H9 (cell line): ENCODE results near the gene ANXA3. TPM values are rescaled to one million over a fixed set of nuclear protein-coding genes. Genes with fewer than 3 reads are reported as not detected.
"Not testable (repeated sequence)": the region's sequence is repeated elsewhere in the genome, so short reads cannot be mapped to it uniquely, and the experiment has no call there.

Experiments used
- DNase-seq: peaks from one replicate; pipeline ENCODE4 v3.0.0-alpha.2; 2017
- H2AFZ ChIP-seq: one replicate; pipeline ENCODE4 v1.6.1; 2013; ENCODE audit warnings: mild to moderate bottlenecking, low read length, control low read depth, moderate library complexity
- H2AK5ac ChIP-seq: 2 replicates; pipeline ENCODE4 v1.6.1; 2013; ENCODE audit warnings: low read length, control low read depth, mixed read lengths; ENCODE audit not compliant: insufficient read length
- H2BK120ac ChIP-seq: one replicate; pipeline ENCODE4 v1.6.1; 2013; ENCODE audit warnings: low read depth, mild to moderate bottlenecking, low read length, control low read depth, inconsistent platforms; ENCODE audit not compliant: poor library complexity, severe bottlenecking
- H2BK12ac ChIP-seq: 2 replicates; pipeline ENCODE4 v1.6.1; 2013; ENCODE audit warnings: low read length, control low read depth, mixed read lengths, low read depth; ENCODE audit not compliant: insufficient read length
- H2BK15ac ChIP-seq: 2 replicates; pipeline ENCODE4 v1.6.1; 2013; ENCODE audit warnings: low read depth, low read length, control low read depth
- H2BK20ac ChIP-seq: one replicate; pipeline ENCODE4 v1.6.1; 2013; ENCODE audit warnings: low read depth, mild to moderate bottlenecking, low read length, control low read depth, inconsistent platforms; ENCODE audit not compliant: poor library complexity, severe bottlenecking
- H2BK5ac ChIP-seq: 2 replicates; pipeline ENCODE4 v1.6.1; 2013; ENCODE audit warnings: low read length, control low read depth, mixed read lengths; ENCODE audit not compliant: insufficient read length
- H3K14ac ChIP-seq: 2 replicates; pipeline ENCODE4 v1.6.1; 2013; ENCODE audit warnings: low read length, control low read depth; ENCODE audit not compliant: insufficient read depth
- H3K18ac ChIP-seq: 2 replicates; pipeline ENCODE4 v1.6.1; 2013; ENCODE audit warnings: low read depth, mild to moderate bottlenecking, mixed read lengths, low read length, control low read depth; ENCODE audit not compliant: insufficient read length
- H3K23ac ChIP-seq: 2 replicates; pipeline ENCODE4 v1.6.1; 2013; ENCODE audit warnings: low read length, control low read depth, mixed read lengths, low read depth; ENCODE audit not compliant: insufficient read length
- H3K23me2 ChIP-seq: 2 replicates; pipeline ENCODE4 v1.6.1; 2013; ENCODE audit warnings: low read depth, mild to moderate bottlenecking, mixed read lengths, low read length, control low read depth; ENCODE audit not compliant: insufficient read length, poor library complexity, severe bottlenecking
- H3K27ac ChIP-seq: 2 replicates; pipeline ENCODE4 v1.5.1; 2013; ENCODE audit warnings: low read length, control low read depth, mixed read lengths, low read depth; ENCODE audit not compliant: insufficient read length
- H3K27me3 ChIP-seq: 2 replicates; pipeline ENCODE4 v1.6.1; 2013; ENCODE audit warnings: low read length, control low read depth, inconsistent platforms; ENCODE audit not compliant: insufficient read depth
- H3K4ac ChIP-seq: 2 replicates; pipeline ENCODE4 v1.6.1; 2013; ENCODE audit warnings: low read depth, mild to moderate bottlenecking, control low read depth, inconsistent platforms, low read length, moderate library complexity
- H3K4me1 ChIP-seq: 2 replicates; pipeline ENCODE4 v1.6.1; 2013; ENCODE audit warnings: low read length, control low read depth, inconsistent platforms; ENCODE audit not compliant: insufficient read depth
- H3K4me2 ChIP-seq: 2 replicates; pipeline ENCODE4 v1.6.1; 2013; ENCODE audit warnings: low read length, control low read depth, mixed read lengths; ENCODE audit not compliant: insufficient read length, insufficient read depth
- H3K56ac ChIP-seq: 2 replicates; pipeline ENCODE4 v1.6.1; 2013; ENCODE audit warnings: low read depth, mild to moderate bottlenecking, mixed read lengths, low read length, control low read depth; ENCODE audit not compliant: insufficient read length
- H3K79me1 ChIP-seq: 2 replicates; pipeline ENCODE4 v1.6.1; 2013; ENCODE audit warnings: low read depth, mild to moderate bottlenecking, moderate library complexity, low read length, control low read depth, inconsistent platforms; ENCODE audit not compliant: insufficient read depth, poor library complexity, severe bottlenecking
- H3K79me2 ChIP-seq: 2 replicates; pipeline ENCODE4 v1.6.1; 2013; ENCODE audit warnings: low read length, control low read depth, inconsistent platforms; ENCODE audit not compliant: insufficient read depth
- H3K9ac ChIP-seq: 2 replicates; pipeline ENCODE4 v1.6.1; 2013; ENCODE audit warnings: low read length, control low read depth, mixed read lengths; ENCODE audit not compliant: insufficient read length; ENCODE audit errors: extremely low read depth
- H3K9me3 ChIP-seq: one replicate; pipeline ENCODE4 v1.6.1; 2013; ENCODE audit warnings: low read depth, low read length, inconsistent platforms; ENCODE audit not compliant: control insufficient read depth
- H3T11ph ChIP-seq: one replicate; pipeline ENCODE4 v1.6.1; 2013; ENCODE audit warnings: mild to moderate bottlenecking, low read length, control low read depth, inconsistent platforms
- H4K20me1 ChIP-seq: one replicate; pipeline ENCODE4 v1.6.1; 2013; ENCODE audit not compliant: control insufficient read depth, insufficient read length, insufficient read depth
- H4K5ac ChIP-seq: 2 replicates; pipeline ENCODE4 v1.6.1; 2013; ENCODE audit warnings: low read depth, mild to moderate bottlenecking, mixed read lengths, low read length, control low read depth; ENCODE audit not compliant: insufficient read length
- H4K8ac ChIP-seq: replicated peaks from 2 replicates; pipeline ENCODE4 v1.6.1; 2013; ENCODE audit warnings: low read length, control low read depth, mixed read lengths, low read depth; ENCODE audit not compliant: insufficient read length
- H4K91ac ChIP-seq: 2 replicates; pipeline ENCODE4 v1.6.1; 2013; ENCODE audit warnings: low read depth, mild to moderate bottlenecking, moderate library complexity, mixed read lengths, low read length, control low read depth; ENCODE audit not compliant: insufficient read length
- H3K27ac Mint-ChIP-seq, 3 experiments: 2 replicates in 2 of 3; 3 replicates in 1 of 3; pipeline ENCODE4 v1.8.0; 2020 to 2021; ENCODE audit warnings: mixed read lengths in 3 of 3, mild to moderate bottlenecking in 1 of 3, moderate library complexity in 1 of 3
- H3K27me3 Mint-ChIP-seq: 2 replicates; pipeline ENCODE4 v1.8.0; 2021; ENCODE audit warnings: low read depth, mild to moderate bottlenecking, moderate library complexity, mixed read lengths
- H3K36me3 Mint-ChIP-seq, 3 experiments: 2 replicates in 2 of 3; 3 replicates in 1 of 3; pipeline ENCODE4 v1.8.0; 2020 to 2021; ENCODE audit warnings: low read depth in 3 of 3, mixed read lengths in 3 of 3; ENCODE audit not compliant: insufficient read depth in 1 of 3
- H3K4me1 Mint-ChIP-seq, 2 experiments: 2 replicates each; pipeline ENCODE4 v1.8.0; 2020; ENCODE audit warnings: mixed read lengths in 2 of 2
- H3K4me3 Mint-ChIP-seq, 2 experiments: 2 replicates in 1 of 2; 3 replicates in 1 of 2; pipeline ENCODE4 v1.8.0; 2020 to 2021; ENCODE audit warnings: mild to moderate bottlenecking in 2 of 2, mixed read lengths in 2 of 2, moderate library complexity in 1 of 2
- H3K9me3 Mint-ChIP-seq, 2 experiments: 2 replicates in 1 of 2; 3 replicates in 1 of 2; pipeline ENCODE4 v1.8.0; 2020; ENCODE audit warnings: mild to moderate bottlenecking in 2 of 2, mixed read lengths in 2 of 2, moderate library complexity in 1 of 2
- CTCF ChIP-seq: fragments of 200-600 bp; sonication (generic); conservative IDR thresholded peaks from 3 replicates; pipeline ENCODE4 v1.8.0; 2021; ENCODE audit warnings: antibody characterized with exemption, mild to moderate bottlenecking
- WGBS: extraction: QIAGEN DNeasy Blood & Tissue Kit; methylation state at CpG from one replicate; pipeline ENCODE4 v1.1.7; 2013; ENCODE audit warnings: missing lambda C conversion rate, low lambda C conversion rate, mixed read lengths; ENCODE audit not compliant: insufficient read length; ENCODE audit errors: extremely low coverage; 5-methylcytosine and 5-hydroxymethylcytosine counted together
- long read RNA-seq: library from polyadenylated mRNA; unstranded; transcript quantifications from one replicate; pipeline ENCODE4 v2.0.0, GENCODE V29; 2020
- total RNA-seq: library from RNA; stranded (reverse); gene quantifications from 2 replicates; pipeline ENCODE4 v1.2.1, GENCODE V29; 2021

The ANXA3 gene
- 20.6 and 21.6 TPM in 2 replicates for total RNA-seq
- long read RNA-seq, transcript ANXA3-201 (13 exons, 1,657 nt) = major isoform, 177 of 208 reads
- long read RNA-seq, partial matches to known transcripts = 1 of 208 reads
- long read RNA-seq, other reads (novel, unspliced or antisense) = 29 of 208 reads

- no peaks in the 10 kb centered on the region for H3K79me1 ChIP-seq
- no peak within 1 kb of the TSS for H4K8ac ChIP-seq
- Mint-ChIP-seq H3K27ac (peak within 1 kb of the TSS in 2 of 3 experiments; percentile 12 to 87; a peak in 3 of 7 replicates), H3K9me3 (peaks cover 6 to 9% of the 10 kb centered on the region in 2 experiments; a peak in 3 of 5 replicates), H3K4me1 (peaks cover 30 to 37% of the 10 kb centered on the region in 2 experiments), H3K4me3 (peak within 1 kb of the TSS; percentile 63 to 85), H3K36me3 (peaks cover 0 to 15% (median 15%) of the 10 kb centered on the region in 3 experiments; a peak in 5 of 7 replicates), H3K27me3 (peaks cover 34% of the 10 kb centered on the region)
- no peak for TF ChIP-seq CTCF
- H3K9ac ChIP-seq = peak within 1 kb of the TSS; percentile 85
- no CpG with 5 or more reads among the region's 65 CpGs for WGBS
- H4K91ac ChIP-seq = peak within 1 kb of the TSS; percentile 76
- H2BK12ac ChIP-seq = peak within 1 kb of the TSS; percentile 16
- no peak within 1 kb of the TSS for H3K23ac ChIP-seq
- no peak within 1 kb of the TSS for H2AFZ ChIP-seq
- no peak within 1 kb of the TSS for H2AK5ac ChIP-seq
- H3K4me2 ChIP-seq = peak within 1 kb of the TSS; percentile 92
- H3K27ac ChIP-seq = peak within 1 kb of the TSS; percentile 10
- peak within 1 kb of the TSS; percentile 95 for H2BK120ac ChIP-seq
- H4K20me1 ChIP-seq = no peaks in the 10 kb centered on the region
- H3K9me3 ChIP-seq = no peaks in the 10 kb centered on the region
- H3K14ac ChIP-seq = peak within 1 kb of the TSS; percentile 97
- peaks cover 7% of the 10 kb centered on the region for H3K23me2 ChIP-seq
- peak within 1 kb of the TSS; percentile 65 for H2BK20ac ChIP-seq
- DNase-seq = peak; percentile 76
- H3K27me3 ChIP-seq = peaks cover 6% of the 10 kb centered on the region; the same call in 1 of the 2 replicates
- H3T11ph ChIP-seq = peak within 1 kb of the TSS; percentile 8
- H3K56ac ChIP-seq = no peak within 1 kb of the TSS
- peak within 1 kb of the TSS; percentile 63 for H4K5ac ChIP-seq
- H3K4ac ChIP-seq = peak within 1 kb of the TSS; percentile 72; the same call in 1 of the 2 replicates
- H3K18ac ChIP-seq = peak within 1 kb of the TSS; percentile 93
- no peak within 1 kb of the TSS for H2BK15ac ChIP-seq
- H2BK5ac ChIP-seq = no peak within 1 kb of the TSS
- no peaks in the 10 kb centered on the region for H3K79me2 ChIP-seq
- H3K4me1 ChIP-seq = peaks cover 2% of the 10 kb centered on the region; the same call in 1 of the 2 replicates
Observed at GRCh38 chr4:78551420-78552351, at the start of gene ANXA3. Gene ANXA3, plus strand, starts transcription at chr4:78551770. Its CDS starts 2,704 bp downstream, at chr4:78554474.

- not testable (repeated sequence) for H2BK20ac ChIP-seq, H3K27me3 ChIP-seq, H2AK5ac ChIP-seq, H4K91ac ChIP-seq, H3K27me3 Mint-ChIP-seq, H3K4me3 Mint-ChIP-seq, H3K18ac ChIP-seq, H2BK15ac ChIP-seq, H2AFZ ChIP-seq, H4K20me1 ChIP-seq, H4K8ac ChIP-seq, H3K9me3 ChIP-seq, H3K79me1 ChIP-seq, H3K79me2 ChIP-seq, DNase-seq, H3K9me3 Mint-ChIP-seq, H3K27ac ChIP-seq, H4K5ac ChIP-seq, H3K4ac ChIP-seq, H3K9ac ChIP-seq, H2BK12ac ChIP-seq, H2BK120ac ChIP-seq, H2BK5ac ChIP-seq, H3T11ph ChIP-seq, H3K56ac ChIP-seq, H3K4me1 ChIP-seq, H3K14ac ChIP-seq, H3K4me2 ChIP-seq, H3K23ac ChIP-seq, H3K23me2 ChIP-seq, H3K27ac Mint-ChIP-seq
- H3K4me1 Mint-ChIP-seq = peaks cover 10 to 17% of the 10 kb centered on the region in 2 experiments
- peaks cover 34 to 58% (median 50%) of the 10 kb centered on the region in 3 experiments for H3K36me3 Mint-ChIP-seq
- WGBS = no CpG with 5 or more reads among the region's 10 CpGs
Observed at GRCh38 chr4:78506260-78506659, 45.3 kb upstream of the ANXA3 start.
